CD4-positive, alpha-beta T cell treated with Interleukin-15 for 1 hour (primary cell): ENCODE measurements around the gene CCDC146.
A peak's percentile ranks its signal among the peaks of the same experiment; 100 is the strongest.
"Not testable (repeated sequence)": the region's sequence is repeated elsewhere in the genome, so short reads cannot be mapped to it uniquely, and the experiment has no call there.

Source experiments
- DNase-seq: peaks from one replicate; pipeline ENCODE4 v3.0.0-alpha.2; 2020

Gene CCDC146

DNA sequence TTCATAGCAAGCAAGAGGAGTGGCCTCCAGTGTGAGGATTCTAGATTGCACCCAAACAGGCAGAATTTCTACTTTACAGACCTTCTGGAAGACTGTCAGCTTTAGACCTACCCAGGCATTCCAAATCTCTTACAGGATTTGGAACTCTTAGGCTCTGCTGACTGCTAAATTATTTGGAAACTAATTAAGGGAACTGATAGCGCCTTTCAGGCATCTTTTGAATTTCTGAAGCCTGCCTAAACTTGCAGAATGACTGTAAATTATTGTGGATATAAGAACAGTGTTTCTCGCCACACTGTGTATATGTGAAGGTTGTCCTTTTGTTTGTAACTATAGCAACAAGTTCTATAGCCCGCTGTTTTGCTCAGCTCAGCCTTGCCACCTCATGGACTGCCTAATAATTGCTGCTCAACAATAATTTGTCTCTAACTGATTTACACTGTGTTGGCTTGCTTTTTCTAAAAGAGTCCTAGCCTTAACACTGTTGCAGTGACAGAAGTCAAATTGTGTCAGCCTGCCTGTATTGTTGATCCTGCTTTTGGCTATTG, 32.6 kb downstream of the CCDC146 start:
- DNase-seq = not testable (repeated sequence)

DNA sequence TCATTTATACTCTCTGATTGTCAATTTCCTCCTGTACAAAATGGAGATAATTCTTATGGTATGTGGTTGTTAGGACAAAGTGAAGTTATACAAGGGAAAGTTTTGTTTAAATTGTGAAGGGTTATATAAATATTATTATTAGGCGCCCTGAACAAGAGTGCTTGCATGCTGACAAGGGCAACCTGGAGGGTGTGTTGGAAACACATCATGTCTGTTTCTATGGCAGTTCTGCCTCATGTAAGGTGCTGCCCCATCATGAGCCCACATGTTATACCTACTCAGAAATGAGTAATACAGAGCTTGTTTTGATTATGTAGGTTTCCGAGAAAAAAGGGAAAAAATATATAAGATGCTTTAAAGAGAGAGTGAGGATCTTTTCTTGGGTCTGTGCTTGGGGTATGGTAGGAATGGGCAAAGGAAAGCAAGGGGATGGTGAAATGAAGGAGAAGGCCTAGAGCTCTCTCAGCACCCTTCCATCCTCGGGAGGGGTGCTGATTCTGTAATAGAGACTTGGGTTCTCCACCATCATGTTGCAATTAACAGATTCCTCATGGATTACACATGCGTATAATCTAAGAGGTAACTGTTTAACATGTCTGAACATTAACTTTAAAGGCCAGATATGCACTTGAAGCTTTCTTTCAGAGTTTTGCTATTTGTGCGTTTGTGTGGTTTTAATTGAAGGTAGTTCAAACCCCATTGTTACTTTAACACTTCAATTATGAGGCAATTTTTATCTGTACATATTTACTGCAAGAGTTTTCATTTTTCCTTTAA, 33.4 kb downstream of the CCDC146 start:
- DNase-seq = not testable (repeated sequence)

DNA sequence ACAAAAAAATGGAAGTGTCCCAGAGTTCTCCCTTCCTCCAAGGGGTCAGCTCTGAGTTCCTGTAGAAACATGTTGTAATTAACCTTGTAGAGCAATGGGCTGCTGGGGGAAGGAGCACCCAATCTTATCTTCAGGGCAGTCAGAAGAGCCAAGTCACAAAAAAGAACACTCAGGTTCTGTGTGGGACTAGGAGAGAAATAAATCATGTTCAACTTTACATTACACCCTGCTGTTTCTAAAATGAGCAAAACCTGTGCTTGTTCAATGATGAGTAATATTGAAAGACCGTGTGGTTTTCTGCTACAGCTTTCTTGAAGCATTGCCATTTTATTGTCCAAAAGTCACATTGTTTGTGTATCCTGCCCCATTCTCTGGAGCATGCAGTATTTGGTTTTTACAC, 34.6 kb downstream of the CCDC146 start:
- DNase-seq = not testable (repeated sequence)

GRCh38 chr7:77157446-77157845, 35.0 kb downstream of the CCDC146 start:
- peak; percentile 17 for DNase-seq

- DNase-seq = not testable (repeated sequence)
Measured at GRCh38 chr7:77171073-77171472, 48.7 kb downstream of the CCDC146 start.

- not testable (repeated sequence) for DNase-seq
Measured at GRCh38 chr7:77172437-77173172, 50.2 kb downstream of the CCDC146 start.

DNA sequence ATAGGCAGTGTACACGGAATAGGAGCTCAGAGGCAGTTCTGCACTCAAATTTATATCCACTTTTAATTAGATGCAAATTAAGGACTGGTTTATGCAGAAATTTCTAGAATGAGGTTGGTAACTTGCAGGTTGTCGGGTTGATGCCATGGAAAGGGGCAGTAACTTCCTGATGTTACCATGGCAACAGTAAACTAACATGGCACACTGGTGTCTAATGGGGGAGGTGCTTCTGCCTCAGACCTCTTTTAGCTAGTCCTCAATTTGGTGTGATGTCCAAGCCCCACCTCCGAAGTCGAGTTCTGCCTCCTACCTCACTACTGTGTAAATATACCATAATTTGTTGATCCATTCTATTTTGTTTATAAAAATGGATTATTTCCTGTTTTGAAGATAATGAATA, 52.0 kb downstream of the CCDC146 start:
- DNase-seq = not testable (repeated sequence)

DNA sequence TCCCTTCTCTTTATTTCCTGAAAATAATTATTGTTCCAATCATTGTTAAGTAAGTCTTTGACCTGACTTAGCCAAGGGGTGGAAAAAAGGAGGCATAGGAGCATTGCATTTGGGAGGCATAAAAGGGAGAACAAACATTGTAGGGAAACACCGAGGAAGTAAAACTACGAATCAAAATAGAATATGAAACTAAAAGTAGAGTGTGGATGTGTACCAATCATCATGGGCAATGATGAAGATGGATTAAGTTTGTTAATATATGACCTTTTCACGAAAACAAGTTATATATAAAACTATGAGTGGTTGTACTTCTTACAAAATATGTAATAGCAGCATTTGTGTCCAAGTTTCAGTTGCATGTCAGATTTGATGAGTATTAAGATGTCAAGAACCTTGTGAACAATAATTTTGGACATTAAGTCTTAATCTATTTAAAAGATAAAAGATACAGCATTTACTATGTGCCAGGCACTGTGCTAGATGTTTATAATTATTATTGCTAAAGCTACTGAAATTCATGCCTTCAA, 52.9 kb downstream of the CCDC146 start:
- DNase-seq = not testable (repeated sequence)

GRCh38 chr7:77177321-77177904, 55.0 kb downstream of the CCDC146 start:
- not testable (repeated sequence) for DNase-seq

DNA sequence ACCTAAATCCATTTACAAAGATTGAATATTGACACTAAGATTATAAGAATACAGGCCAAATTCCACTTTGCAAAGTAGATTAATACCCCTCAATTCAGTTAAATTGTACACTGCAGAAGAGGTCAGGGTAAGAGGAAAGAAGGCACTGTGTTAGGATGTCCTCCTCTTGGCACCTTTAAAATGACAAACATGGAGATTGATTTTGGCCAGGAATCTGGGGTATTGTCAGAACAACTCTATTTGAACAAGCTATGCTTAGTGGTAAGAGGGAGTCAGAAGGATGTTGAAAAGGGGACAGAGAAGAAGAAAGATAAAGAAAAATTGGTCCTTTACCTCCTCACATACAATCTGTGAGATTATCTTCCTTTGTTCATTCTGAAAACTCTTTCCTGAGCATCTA, 55.6 kb downstream of the CCDC146 start:
- not testable (repeated sequence) for DNase-seq

GRCh38 chr7:77181015-77181595, 58.7 kb downstream of the CCDC146 start:
- no peak for DNase-seq

DNA sequence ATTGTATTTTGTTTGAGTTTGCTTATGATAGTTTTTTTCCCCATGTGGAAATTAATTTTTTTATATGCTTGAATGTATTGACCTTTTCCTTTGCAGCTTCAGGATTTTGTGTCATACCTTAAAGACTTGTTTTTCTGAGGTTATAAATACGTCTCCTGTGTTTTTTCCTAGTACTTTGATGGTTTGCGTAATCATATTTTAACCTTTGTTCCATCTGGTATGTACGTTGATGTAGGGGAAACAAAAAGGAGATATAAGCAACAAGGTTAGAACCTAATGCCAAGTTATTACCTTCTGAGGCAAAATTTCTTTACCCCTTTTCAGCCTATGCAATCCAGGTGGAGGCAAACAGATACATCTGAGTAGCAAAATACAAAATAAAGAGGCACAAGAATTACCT, 59.3 kb downstream of the CCDC146 start:
- no peak for DNase-seq

- DNase-seq = no peak
Measured at GRCh38 chr7:77182261-77182660, 59.8 kb downstream of the CCDC146 start.

DNA sequence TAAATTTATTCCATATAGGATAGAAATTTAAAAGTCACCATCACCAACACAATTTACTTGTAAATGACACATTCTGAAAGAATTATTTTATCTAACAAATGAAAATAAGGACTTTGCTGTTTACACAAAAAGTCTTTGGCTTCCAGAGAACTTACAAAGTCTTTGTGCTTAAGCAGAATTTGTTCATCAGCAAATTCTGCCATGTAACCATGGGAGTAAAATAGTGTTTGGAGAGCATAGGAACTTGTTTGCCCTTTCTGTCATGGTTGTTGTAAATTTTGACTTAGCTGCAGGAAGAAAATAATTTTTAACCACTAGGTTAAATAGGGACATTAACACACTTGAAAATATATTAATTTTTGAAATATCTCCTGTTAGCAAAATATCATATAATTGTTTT, 62.0 kb downstream of the CCDC146 start:
- no peak for DNase-seq

GRCh38 chr7:77184990-77185389, 62.6 kb downstream of the CCDC146 start:
- DNase-seq = no peak

GRCh38 chr7:77185866-77186265, 63.5 kb downstream of the CCDC146 start:
- DNase-seq = no peak

GRCh38 chr7:77188731-77189437, 66.5 kb downstream of the CCDC146 start:
- peak; percentile 19 for DNase-seq

GRCh38 chr7:77197141-77197540, 74.7 kb downstream of the CCDC146 start:
- no peak for DNase-seq

- DNase-seq = peak; percentile 54
Measured at GRCh38 chr7:77199013-77199966, 76.9 kb downstream of the CCDC146 start, which contains the start of gene FGL2. Gene FGL2, minus strand, starts transcription at chr7:77199819. Its CDS starts 26 bp downstream, at chr7:77199793.

DNA sequence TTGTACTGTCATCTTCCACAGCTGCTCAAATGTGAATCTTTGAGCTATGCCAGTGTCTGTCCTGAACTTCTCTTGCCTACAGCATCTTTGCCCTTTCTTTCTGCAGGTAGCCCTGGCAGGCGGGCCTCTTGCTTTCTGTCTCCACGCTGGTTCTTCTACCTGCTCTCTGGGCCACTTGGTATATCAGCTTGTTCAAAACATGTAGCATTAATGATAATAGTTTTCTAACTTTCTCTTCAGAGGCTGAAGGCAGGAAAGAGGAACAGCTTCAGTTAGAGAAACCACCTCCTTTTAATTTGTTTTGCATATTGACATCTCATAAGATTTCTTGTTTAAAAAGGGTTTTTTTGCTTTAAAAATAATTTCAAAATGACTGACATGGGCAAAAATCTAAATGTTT, 78.1 kb downstream of the CCDC146 start:
- no peak for DNase-seq

- no peak for DNase-seq
Measured at GRCh38 chr7:77202481-77202976, 80.1 kb downstream of the CCDC146 start.
